ENCODE results near the gene SMIM32. TPM values are rescaled to one million over a fixed set of nuclear protein-coding genes. Genes with fewer than 3 reads are reported as not detected.

SMIM32 gene
- not detected for polyA plus RNA-seq (2012; ENCODE audit: low read depth, missing spikeins)

DNA sequence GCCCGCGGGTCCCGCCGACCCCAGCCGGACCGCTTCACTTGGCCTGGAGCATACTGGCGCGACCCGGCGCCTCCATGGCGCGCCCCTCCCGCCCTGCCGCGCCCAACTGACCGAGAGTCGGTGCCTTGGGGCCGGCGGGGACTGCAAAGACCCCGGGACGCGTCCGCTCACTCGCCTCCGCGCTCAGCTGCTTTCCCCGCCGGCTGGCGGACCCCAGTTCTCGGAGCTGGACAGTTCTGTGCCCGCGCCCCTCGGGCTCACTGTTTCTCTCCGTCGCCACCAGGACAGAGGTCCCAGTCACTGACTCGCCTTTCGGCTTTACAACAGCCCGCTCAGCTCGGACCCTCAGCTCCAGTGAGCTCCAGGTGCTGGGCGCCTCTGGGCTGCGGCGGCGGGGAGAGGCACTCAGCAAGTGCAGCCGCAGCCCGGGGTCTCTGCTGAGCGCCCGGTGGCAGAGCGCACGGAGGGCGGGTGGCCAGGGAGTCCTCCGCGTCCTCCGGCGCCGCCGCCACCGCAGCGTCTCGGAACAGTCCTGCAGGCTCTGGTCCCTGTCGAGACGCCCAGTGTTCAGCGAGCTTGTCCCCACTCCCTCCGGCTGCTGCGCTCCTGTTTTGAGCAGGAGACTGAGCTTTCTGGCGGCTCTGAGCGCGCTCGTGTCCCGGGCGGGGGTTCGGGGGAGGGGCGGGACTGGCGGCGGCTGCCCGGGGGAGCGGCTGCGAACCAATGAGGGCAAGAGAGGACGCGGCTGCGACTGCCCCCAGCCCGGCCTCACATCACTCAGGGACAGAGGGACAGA, at the start of gene SMIM32:
TSS of gene SMIM32 (minus strand) at position 637 of the 796 bp plus-strand sequence. CDS start 638 bp downstream, outside the sequence.
- TF ChIP-seq PAX5 (IDR thresholded peaks at IDR 0.05; ENCODE audit: insufficient read depth, low read length, severe bottlenecking) = no peak
- TF ChIP-seq POU2F2 (IDR thresholded peaks at IDR 0.05; ENCODE audit: low read depth, low read length) = no peak
- TF ChIP-seq SPI1 (IDR thresholded peaks at IDR 0.05; ENCODE audit: low read depth, low read length) = no peak
- TF ChIP-seq TAF1 (IDR thresholded peaks at IDR 0.05; ENCODE audit: low read depth, low read length) = no peak
- no peak for TF ChIP-seq POLR2A (IDR thresholded peaks at IDR 0.05; ENCODE audit: low read depth, low read length)
- FAIRE-seq (no peak), DNase-seq (ENCODE audit: insufficient read length, low spot score) (no peak)

DNA sequence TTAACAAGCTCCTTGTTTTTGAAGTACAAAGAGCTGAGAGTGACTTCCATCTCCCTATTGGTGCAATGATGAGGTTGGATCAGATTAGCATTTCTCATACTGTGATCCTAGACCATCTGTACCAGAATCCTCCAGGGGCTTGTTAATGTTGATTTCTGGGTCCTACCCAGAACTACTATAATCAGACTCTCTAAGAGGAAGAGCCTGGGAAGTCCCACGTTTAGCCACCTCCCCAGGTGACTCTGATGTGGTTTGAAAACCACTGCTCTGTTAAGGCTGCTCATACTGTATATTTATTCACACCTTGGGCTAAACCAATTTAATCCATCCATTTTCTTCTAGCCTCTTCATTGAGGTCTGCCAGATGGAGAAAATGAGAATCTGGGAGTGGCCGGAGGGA, 49.6 kb upstream of the SMIM32 start:
- no peak for FAIRE-seq
- no peak for DNase-seq (ENCODE audit: insufficient read length, low spot score)
- TF ChIP-seq POLR2A (IDR thresholded peaks at IDR 0.05; ENCODE audit: low read depth, low read length) (no peak), SPI1 (IDR thresholded peaks at IDR 0.05; ENCODE audit: low read depth, low read length) (0 out of 2 replicates have a peak, but pooled peaks have one; percentile 14)

- FAIRE-seq = no peak
- no peak for TF ChIP-seq POLR2AphosphoS5 (IDR thresholded peaks at IDR 0.05; ENCODE audit: low read depth, low read length)
- TF ChIP-seq PAX5 (IDR thresholded peaks at IDR 0.05; ENCODE audit: insufficient read depth, low read length, severe bottlenecking) = no peak
- TF ChIP-seq POU2F2 (IDR thresholded peaks at IDR 0.05; ENCODE audit: low read depth, low read length) = no peak
- TF ChIP-seq SPI1 (IDR thresholded peaks at IDR 0.05; ENCODE audit: low read depth, low read length) = no peak
- TF ChIP-seq TAF1 (IDR thresholded peaks at IDR 0.05; ENCODE audit: low read depth, low read length) = no peak
- TF ChIP-seq POLR2A (IDR thresholded peaks at IDR 0.05; ENCODE audit: low read depth, low read length) = no peak
- DNase-seq (ENCODE audit: insufficient read length, low spot score) = no peak
Observed at GRCh38 chr5:136242136-136242535, 49.2 kb upstream of the SMIM32 start.

- TF ChIP-seq POLR2AphosphoS5 (IDR thresholded peaks at IDR 0.05; ENCODE audit: low read depth, low read length) (no peak), SPI1 (IDR thresholded peaks at IDR 0.05; ENCODE audit: low read depth, low read length) (no peak), POLR2A (IDR thresholded peaks at IDR 0.05; ENCODE audit: low read depth, low read length) (no peak), POU2F2 (IDR thresholded peaks at IDR 0.05; ENCODE audit: low read depth, low read length) (no peak), TAF1 (IDR thresholded peaks at IDR 0.05; ENCODE audit: low read depth, low read length) (no peak), PAX5 (IDR thresholded peaks at IDR 0.05; ENCODE audit: insufficient read depth, low read length, severe bottlenecking) (no peak)
- FAIRE-seq = no peak
- no peak for DNase-seq (ENCODE audit: insufficient read length, low spot score)
Observed at GRCh38 chr5:136240894-136241293, 47.9 kb upstream of the SMIM32 start.

- TF ChIP-seq POU2F2 (IDR thresholded peaks at IDR 0.05; ENCODE audit: low read depth, low read length) (no peak), TAF1 (IDR thresholded peaks at IDR 0.05; ENCODE audit: low read depth, low read length) (no peak), POLR2A (IDR thresholded peaks at IDR 0.05; ENCODE audit: low read depth, low read length) (no peak), PAX5 (IDR thresholded peaks at IDR 0.05; ENCODE audit: insufficient read depth, low read length, severe bottlenecking) (no peak), SPI1 (IDR thresholded peaks at IDR 0.05; ENCODE audit: low read depth, low read length) (no peak), POLR2AphosphoS5 (IDR thresholded peaks at IDR 0.05; ENCODE audit: low read depth, low read length) (no peak)
- no peak for DNase-seq (ENCODE audit: insufficient read length, low spot score)
- no peak for FAIRE-seq
Observed at GRCh38 chr5:136236479-136237083, 43.6 kb upstream of the SMIM32 start.

DNA sequence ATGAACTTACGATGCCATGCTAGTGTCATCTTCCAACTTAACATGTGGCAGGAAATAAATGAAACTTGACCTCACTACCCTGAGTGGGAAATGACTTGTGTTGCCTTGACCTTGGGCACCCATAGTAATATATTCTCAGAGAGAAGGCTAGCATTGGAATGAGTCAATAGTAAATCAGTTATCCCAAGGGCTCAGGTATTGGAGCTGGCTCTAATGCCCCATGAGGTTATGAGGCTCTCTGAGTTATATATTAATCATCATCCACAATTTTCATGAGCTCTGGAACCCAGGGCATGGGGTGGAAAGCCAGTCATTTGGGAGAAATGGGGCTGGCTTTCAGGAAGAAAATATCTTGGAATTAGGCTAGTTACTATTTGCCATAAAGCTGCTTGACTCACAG, 42.4 kb upstream of the SMIM32 start:
- no peak for FAIRE-seq
- no peak for DNase-seq (ENCODE audit: insufficient read length, low spot score)
- no peak for TF ChIP-seq TAF1 (IDR thresholded peaks at IDR 0.05; ENCODE audit: low read depth, low read length)
- TF ChIP-seq PAX5 (IDR thresholded peaks at IDR 0.05; ENCODE audit: insufficient read depth, low read length, severe bottlenecking) = no peak
- TF ChIP-seq POLR2A (IDR thresholded peaks at IDR 0.05; ENCODE audit: low read depth, low read length) = no peak
- TF ChIP-seq POU2F2 (IDR thresholded peaks at IDR 0.05; ENCODE audit: low read depth, low read length) = no peak
- TF ChIP-seq POLR2AphosphoS5 (IDR thresholded peaks at IDR 0.05; ENCODE audit: low read depth, low read length) = no peak

- TF ChIP-seq POLR2AphosphoS5 (IDR thresholded peaks at IDR 0.05; ENCODE audit: low read depth, low read length) (no peak), POU2F2 (IDR thresholded peaks at IDR 0.05; ENCODE audit: low read depth, low read length) (no peak), TAF1 (IDR thresholded peaks at IDR 0.05; ENCODE audit: low read depth, low read length) (no peak), POLR2A (IDR thresholded peaks at IDR 0.05; ENCODE audit: low read depth, low read length) (no peak), SPI1 (IDR thresholded peaks at IDR 0.05; ENCODE audit: low read depth, low read length) (no peak), PAX5 (IDR thresholded peaks at IDR 0.05; ENCODE audit: insufficient read depth, low read length, severe bottlenecking) (no peak)
- DNase-seq (ENCODE audit: insufficient read length, low spot score) (no peak), FAIRE-seq (no peak)
Observed at GRCh38 chr5:136232316-136232715, 39.4 kb upstream of the SMIM32 start.

DNA sequence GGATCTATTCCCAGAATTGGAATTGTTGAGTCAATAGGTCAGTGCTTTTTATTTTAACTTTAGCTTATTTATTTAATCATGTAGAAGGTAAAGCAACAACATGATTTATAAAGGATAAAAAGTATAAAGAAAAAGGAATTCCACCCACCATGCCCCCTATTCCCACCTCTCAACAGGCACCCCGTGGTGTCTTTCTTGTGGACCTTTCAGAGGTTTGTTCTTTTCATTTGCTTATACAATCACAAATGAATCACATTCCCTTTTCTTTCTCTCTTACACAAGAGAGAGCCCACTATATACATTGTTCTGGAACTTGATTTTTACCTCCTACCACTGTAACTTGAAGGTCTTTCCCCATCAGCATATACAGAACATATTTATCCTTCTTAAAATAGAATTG, 37.2 kb upstream of the SMIM32 start:
- TF ChIP-seq POLR2A (IDR thresholded peaks at IDR 0.05; ENCODE audit: low read depth, low read length) (no peak), SPI1 (IDR thresholded peaks at IDR 0.05; ENCODE audit: low read depth, low read length) (no peak), PAX5 (IDR thresholded peaks at IDR 0.05; ENCODE audit: insufficient read depth, low read length, severe bottlenecking) (no peak), POLR2AphosphoS5 (IDR thresholded peaks at IDR 0.05; ENCODE audit: low read depth, low read length) (no peak), TAF1 (IDR thresholded peaks at IDR 0.05; ENCODE audit: low read depth, low read length) (no peak), POU2F2 (IDR thresholded peaks at IDR 0.05; ENCODE audit: low read depth, low read length) (no peak)
- DNase-seq (ENCODE audit: insufficient read length, low spot score) (no peak), FAIRE-seq (no peak)

DNA sequence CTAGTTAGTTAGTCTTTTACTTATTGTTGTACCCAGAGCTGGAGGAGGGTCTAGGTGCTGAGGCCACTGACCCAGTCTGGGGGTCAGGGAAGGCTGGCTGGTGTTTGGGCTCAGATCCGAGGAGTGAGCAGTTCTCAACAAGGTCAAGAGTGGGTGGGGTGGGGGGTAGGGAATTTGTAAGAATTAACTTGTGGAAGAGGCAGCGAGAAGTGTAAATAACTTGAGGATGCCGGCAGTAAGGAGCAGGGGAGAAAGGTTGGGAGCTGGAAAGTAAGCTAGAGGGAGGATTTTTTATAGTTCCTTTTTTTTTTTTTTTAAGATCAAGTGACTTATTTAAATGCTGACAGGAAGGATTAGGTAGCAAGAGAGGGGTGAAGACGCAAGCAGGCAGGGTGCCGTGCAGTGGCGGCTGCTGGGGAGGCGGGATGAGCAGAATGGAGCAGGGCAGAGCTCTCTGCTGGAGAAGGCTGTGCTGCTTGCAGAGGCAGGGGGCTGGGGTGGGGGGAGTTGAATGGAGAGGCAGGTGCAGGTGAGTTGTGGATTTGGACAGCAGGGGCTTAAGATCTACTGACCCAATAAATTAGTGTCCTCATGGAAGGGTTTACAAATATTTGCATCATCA, 35.3 kb upstream of the SMIM32 start:
- no peak for TF ChIP-seq TAF1 (IDR thresholded peaks at IDR 0.05; ENCODE audit: low read depth, low read length)
- no peak for TF ChIP-seq PAX5 (IDR thresholded peaks at IDR 0.05; ENCODE audit: insufficient read depth, low read length, severe bottlenecking)
- TF ChIP-seq POU2F2 (IDR thresholded peaks at IDR 0.05; ENCODE audit: low read depth, low read length) = no peak
- TF ChIP-seq POLR2AphosphoS5 (IDR thresholded peaks at IDR 0.05; ENCODE audit: low read depth, low read length) = no peak
- TF ChIP-seq SPI1 (IDR thresholded peaks at IDR 0.05; ENCODE audit: low read depth, low read length) = no peak
- TF ChIP-seq POLR2A (IDR thresholded peaks at IDR 0.05; ENCODE audit: low read depth, low read length) = no peak
- FAIRE-seq (no peak), DNase-seq (ENCODE audit: insufficient read length, low spot score) (no peak)

All from GM12891 (cell line).